HG03457 (cell line): ENCODE results near the gene HAPLN3.
"Not testable (repeated sequence)": the region's sequence is repeated elsewhere in the genome, so short reads cannot be mapped to it uniquely, and the experiment has no call there.

Source experiments
- ATAC-seq: cut with Tn5 transposase; IDR thresholded peaks from one replicate; pipeline ENCODE4 v1.9.1; 2021; ENCODE audit warnings: moderate number of reproducible peaks; ENCODE audit not compliant: unreplicated experiment

Gene HAPLN3, protein sequence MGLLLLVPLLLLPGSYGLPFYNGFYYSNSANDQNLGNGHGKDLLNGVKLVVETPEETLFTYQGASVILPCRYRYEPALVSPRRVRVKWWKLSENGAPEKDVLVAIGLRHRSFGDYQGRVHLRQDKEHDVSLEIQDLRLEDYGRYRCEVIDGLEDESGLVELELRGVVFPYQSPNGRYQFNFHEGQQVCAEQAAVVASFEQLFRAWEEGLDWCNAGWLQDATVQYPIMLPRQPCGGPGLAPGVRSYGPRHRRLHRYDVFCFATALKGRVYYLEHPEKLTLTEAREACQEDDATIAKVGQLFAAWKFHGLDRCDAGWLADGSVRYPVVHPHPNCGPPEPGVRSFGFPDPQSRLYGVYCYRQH

DNA sequence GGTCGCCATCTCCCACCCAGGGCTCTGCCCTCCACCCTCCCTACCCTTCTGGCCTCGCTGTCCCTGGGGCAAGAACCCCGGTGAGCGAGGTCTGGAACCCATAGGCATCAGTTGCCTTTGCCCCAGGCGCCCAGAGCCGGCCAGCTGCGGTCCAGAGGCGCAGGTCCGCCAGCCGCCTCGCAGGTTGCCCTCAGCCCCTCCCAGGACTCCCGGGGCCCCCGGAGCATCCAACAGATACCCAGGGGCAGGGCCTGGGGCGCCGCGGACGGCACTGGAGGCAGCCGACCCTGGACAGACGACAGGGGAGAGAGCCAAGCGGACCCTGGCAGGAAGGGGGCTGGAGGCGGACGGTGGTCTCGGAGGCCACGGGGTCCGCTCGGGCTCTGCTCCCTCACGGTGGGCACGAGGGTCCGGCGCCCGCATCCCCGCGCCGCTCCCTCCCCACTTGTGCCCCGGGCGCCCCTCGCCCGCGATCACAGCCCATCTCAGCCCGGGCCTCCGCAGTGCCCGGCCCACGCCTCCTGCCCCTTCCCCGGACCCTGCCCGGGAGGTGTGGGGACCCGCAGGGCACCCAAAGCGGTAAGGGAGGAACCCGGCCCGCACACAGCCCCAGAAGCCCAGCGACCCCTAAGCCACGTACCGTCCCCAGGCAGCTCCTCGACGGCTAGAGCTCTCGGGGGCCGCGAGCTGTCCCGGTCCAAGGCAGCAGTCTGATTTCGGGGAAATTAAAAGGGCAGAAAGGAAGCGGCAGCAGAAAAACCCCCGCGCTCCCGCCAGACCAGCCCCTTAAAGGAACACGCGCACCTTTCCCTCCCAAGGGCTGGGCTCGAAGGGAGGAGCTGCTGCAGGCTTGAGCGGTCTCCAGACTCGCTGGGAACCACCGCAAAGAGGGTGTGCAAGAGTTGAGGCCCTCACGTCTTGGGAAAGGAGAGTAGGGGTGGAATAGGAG is at the start of gene HAPLN3:
Gene HAPLN3 (minus strand): TSS at position 726 of the 949 bp plus-strand sequence. CDS start 8,246 bp downstream, outside the sequence.
- no peak for ATAC-seq

DNA sequence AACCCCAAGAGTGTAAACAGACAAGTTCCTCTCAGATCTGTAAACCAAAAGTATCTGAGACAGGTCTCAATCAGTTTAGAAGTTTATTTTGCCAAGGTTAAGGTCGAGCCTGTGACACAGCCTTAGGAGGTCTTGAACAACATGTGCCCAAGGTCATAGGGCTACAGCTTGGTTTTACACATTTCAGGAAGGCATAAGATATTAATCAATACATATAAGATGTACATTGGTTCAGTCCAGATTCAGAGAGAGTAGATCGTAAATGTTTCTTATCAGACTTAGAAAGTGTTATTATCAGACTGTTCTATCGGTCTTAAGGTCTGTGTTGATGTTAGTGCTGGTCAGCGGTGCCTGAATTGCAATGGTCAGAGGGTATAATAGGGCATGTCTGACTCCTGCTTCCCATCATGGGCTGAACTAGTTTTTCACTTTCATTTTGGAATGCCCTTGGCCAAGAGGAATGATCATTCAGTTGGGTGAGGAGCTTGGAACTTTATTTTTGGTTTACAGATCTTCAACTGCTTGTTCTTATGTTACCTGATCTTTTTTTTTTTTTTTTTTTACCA is 44.8 kb upstream of the HAPLN3 start:
- no peak for ATAC-seq

DNA sequence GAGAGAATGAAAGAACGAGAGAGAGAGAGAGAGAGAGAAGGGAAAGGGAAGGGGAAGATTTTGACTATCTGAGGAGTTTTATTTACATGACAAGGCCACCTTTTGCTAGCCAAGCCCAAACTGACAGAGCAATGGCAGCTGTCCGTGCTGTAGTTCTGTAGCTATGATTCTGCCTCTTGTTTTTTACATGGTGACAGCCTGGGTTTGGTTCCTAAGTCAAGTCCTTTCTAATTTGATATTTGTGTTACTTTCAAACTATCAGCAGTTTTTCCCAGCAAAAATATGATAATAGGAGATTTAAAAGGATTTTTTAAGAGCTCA is 44.1 kb upstream of the HAPLN3 start:
- no peak for ATAC-seq

DNA sequence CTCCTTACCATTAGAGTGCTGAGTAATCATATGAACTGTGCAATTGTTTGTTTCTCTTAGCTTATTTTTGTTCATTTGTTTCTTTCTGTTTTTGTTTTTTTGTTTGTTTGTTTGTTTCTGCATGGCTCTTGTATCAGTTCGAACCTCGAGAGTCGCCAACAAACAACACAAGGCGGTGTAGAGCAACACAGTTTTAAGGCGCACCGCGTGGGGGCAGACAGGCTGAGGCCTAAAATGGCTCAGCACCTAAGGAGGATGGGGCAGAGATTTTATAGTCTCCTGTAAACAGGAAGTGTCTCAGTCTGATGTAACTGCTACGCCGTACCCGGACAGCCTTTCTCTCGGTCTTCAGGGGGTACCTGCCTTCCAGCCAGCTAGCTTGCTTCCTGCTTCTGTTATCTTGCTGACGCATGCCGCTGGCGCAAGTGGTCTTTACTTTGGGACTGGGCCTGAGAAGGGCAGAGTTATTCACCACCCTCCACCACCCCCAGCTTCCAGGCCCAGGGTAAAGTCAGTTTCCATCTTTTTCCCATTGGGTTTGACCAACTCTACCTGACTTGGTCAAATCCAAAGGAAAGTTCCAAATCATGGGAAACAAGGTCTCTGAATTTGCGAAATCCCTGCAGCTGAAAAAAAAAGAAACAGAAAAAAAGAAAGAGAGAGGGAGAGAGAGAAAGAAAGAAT is 43.6 kb upstream of the HAPLN3 start:
- no peak for ATAC-seq

DNA sequence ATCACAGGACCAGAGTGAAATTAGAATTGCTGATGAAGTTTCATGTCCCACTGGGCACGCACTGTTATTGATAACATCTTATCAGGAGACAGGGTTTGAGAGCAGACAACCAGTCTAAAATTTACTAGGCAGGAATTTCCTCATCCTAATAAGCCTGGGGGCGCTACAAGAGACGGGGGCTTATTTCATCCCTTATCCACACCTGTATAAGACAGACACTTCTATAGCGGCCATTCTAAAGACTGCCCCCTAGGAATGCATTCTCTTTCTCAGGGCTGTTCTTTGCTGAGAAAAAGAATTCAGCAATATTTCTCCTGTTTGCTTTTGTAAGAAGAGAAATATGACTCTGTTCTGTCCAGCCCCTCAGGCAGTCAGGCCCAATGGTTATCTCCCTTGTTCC is 39.1 kb upstream of the HAPLN3 start:
- not testable (repeated sequence) for ATAC-seq

DNA sequence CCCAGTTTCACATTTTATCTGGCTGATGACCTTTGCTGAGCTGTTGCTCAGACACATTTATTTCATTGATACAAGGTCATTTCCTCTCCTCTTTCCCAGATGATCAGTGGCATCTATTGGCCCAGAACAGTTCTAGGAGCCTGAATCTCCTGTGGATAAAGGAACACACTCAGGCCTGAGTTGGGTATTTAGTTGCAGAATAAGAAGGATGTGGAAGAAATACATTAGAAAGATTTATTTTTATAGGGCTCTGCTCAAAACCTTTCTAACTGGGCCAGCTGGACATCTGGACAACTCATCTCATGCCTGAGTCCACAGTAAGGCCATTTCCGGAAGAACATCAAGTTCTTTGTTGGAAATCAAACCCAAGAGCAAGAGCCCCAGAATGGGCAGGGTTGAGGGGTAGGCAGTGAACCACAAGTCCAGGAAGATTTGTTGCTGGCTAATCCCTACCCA is 37.6 kb upstream of the HAPLN3 start:
- ATAC-seq = no peak

DNA sequence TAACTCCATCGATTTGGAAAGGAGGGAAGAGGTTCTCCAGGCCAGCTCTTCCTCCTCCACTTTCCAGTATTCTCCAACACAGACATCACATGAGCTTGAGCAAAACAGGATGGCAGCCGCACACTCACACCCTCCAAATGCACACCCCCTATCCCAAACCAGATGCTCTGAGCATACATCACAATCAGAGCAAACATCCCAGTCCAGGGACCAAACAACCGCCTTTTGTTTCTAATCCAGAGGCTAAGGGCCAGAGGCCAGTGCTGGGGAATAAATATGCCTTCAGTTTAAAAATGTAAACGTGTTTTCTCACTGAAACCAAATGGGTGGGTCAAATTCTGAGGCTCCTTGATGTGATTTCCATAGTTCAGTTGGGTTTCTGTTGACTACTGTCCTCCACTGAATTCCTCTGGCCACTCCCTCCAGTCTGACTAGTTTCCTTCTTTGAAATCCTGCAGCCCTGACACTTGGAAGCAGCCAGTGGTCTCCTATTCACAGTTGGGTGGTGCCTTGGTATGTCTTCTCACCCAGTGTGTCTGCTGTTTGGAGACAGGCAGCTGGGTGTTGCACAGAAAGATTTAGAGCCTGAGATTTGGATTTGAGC is 37.0 kb upstream of the HAPLN3 start:
- no peak for ATAC-seq

DNA sequence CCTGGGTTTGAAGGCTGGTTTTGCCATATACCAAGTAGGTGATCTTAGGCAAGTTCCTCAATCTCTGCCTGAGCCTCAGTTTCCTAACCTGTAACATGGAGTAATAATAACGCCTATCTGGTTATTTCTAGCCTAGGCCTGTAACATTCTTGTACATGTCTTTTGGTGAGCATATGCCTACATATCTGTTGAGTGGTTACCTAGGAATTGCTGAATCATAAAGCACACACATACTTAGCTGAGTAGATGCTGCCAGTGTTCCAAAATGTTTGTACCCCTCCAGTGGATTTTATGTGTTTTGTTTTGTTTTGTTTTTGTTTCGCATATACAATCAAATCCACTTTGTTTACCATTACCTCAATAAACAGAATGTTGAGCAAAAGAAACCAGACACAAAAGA is 35.2 kb upstream of the HAPLN3 start:
- ATAC-seq = no peak

DNA sequence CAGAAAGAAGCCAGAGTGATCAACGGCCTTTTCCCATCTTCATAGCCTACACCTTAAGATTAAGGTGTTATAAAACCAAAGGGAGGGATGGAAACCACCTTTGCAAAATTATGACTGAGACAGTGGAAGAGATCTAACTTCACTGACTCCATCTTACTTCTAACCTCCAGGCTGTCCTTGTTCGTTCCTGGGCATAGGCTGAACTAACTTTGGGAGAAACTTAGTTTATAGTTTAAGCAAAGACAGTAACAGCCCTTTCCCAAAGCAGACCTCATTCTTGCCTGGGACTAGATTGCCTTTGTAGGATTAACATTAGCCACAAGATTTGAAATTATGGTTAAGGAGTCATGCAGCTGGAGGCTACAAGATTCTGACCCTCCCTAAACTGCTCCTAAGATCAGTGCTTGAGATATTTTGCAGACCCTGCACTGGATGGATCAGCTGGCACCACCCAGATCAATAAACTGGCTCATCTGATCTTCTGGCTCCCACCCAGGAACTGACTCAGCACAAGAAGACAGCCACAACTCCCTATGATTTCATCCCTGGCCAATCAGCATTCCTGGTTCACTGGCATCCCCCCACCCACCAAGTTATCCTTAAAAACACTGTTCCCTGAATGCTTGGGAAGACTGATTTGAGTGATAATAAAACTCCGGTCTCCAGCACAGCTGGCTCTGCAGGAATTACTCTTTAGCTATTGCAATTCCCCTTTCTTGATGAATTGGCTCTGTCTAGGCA is 34.2 kb upstream of the HAPLN3 start:
- ATAC-seq = not testable (repeated sequence)

DNA sequence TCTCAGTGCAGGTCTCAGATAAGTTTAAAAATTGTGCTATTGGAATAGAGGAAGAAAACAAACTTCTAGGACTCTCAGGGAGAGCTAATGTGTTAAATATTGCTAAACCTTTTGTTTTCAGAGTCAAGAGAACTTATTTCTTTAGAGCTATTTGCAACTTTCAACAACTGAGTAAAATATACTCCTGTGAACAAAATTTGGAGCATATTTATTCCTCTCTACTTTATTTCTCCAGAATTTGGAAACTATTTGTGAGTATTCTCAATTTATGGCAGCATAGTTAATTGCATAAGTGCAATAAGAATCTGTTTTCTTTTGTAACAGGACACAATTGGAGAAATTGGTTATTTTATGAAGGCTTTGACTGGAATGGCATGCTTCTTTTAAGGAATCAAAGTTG is 32.8 kb upstream of the HAPLN3 start:
- not testable (repeated sequence) for ATAC-seq

DNA sequence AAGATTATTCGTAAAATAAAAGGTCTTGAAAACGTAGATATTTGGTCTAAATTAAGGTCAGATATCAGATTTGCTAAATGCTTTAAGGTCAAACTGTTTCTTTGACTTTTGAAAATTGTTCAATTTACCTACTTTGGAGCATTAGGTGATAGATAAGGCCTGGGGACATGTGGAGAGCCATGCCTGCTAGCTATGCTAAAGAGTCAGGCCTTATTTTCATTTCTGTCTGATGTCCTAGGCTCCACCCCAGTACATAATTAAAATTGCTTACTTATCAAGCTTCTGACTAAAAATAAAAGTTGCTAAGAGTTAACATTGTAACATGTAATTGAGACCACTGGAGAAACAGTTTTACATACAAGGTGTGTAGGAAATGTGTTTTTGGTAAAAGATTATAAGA is 30.3 kb upstream of the HAPLN3 start:
- not testable (repeated sequence) for ATAC-seq

DNA sequence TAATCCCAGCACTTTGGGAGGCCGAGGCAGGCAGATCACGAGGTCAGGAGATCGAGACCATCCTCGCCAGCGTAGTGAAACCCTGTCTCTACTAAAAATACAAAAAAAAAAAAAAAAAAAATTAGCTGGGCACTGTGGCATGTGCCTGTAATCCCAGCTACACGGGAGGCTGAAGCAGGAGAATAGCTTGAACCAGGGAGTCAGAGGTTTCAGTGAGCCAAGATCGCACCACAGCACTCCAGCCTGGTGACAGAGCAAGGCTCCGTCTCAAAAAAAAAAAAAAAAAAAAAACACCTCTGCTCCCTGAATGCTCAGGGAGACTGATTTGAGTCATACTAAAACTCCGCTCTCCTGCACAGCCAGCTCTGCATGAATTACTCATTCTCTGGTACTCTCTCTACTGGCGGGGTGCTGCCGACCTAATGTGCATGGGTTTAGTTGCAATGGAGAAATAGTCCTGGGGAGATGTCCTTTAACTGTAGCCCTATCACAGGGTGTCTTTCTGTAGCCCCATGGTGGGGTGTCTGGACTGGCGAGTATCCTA is 25.6 kb upstream of the HAPLN3 start:
- ATAC-seq = not testable (repeated sequence)

DNA sequence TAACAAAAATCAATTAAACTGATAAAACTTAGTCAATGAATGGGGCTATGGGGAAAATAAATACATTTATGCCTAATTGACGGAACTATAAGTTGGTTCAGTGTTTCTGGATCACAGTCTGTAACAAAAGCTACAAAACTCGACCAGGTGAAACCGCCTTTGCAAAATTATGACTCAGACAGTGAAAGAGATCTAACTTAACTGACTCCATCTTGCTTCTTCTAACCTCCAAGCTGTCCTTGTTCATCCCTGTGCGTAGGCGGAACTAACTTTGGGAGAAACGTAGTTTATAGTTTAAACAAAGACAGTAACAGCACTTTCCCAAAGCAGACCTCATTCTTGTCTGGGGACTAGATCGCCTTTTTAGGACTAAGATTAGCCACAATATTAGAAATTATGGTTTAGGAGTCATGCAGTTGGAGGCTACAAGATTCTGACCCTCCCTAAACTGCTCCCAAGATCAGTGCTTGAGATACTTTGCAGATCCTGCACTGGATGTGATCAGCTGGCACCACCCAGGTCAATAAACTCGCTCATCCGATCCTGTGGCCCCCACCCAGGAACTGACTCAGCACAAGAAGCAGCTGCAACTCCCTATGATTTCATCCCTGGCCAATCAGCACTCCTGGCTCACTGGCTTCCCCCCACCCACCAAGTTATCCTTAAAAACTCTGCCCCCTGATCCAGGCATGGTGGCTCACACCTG is 25.0 kb upstream of the HAPLN3 start:
- ATAC-seq = no peak

DNA sequence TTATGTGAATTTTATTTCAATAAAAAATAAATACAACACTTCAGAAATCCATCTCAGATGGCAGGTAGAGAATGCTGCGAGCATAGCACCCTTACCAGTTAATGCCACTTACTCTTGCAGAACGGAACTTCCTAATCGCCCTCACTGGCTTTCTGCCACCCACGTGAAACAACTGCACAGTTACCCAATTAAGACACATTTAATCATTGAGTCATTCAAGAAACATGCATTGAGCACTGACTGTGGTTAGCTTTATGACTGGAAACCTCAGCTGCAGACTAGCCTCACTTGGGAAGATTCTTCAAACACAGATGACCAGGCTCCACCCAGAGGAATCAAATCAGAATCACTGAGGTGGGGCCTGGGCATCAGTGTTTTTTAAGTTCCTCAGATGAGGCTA is 23.4 kb upstream of the HAPLN3 start:
- peak; percentile 70 for ATAC-seq

DNA sequence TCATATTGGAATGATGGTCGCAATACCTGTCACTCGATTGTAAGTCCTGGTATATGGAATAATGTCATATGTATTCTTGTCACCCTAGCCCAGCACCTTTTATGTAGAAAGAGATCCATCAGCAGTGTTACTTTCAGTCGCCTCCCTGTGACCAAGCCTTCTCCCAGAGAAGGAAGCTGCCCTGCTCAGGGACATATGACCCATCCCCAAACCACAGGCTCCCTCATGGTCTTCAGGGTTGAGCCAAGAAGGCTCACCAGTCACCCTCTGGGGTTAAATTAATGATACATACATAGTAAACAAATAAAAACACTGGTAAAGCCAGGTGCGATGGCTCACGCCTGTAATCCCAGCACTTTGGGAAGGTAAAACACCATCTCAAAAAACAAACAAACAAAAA is 22.4 kb upstream of the HAPLN3 start:
- ATAC-seq = no peak

DNA sequence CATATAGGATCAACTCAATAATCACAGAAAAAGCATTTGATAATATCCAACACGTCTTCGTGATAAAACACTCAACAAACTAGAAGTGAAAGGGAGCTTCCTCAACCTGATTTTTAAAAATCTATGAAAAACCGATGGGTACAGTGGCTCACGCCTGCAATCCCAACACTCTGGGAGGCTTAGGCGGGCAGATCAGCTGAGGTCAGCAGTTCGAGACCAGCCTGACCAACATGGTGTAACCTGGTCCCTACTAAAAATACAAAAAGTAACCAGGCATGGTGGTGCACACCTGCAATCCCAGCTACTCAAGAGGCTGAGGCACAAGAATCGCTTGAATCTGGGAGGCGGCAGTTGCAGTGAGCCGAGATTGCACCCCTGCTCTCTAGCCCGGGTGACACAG is 20.0 kb upstream of the HAPLN3 start:
- no peak for ATAC-seq

DNA sequence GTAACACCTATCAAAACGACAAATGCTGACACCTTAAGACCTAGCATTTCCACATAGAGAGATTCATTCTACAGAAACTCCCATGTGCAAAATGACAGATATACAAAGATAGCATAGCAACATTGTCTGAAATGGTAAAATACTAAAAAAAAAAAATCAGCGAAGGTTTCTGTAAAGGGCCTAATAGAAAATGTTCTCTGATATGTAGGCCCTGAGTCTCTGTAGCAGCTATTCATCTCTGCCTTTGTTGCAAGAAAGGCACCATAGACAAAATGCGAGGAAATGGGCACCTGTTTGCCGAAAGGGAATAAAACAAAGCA is 18.5 kb upstream of the HAPLN3 start:
- ATAC-seq = no peak

DNA sequence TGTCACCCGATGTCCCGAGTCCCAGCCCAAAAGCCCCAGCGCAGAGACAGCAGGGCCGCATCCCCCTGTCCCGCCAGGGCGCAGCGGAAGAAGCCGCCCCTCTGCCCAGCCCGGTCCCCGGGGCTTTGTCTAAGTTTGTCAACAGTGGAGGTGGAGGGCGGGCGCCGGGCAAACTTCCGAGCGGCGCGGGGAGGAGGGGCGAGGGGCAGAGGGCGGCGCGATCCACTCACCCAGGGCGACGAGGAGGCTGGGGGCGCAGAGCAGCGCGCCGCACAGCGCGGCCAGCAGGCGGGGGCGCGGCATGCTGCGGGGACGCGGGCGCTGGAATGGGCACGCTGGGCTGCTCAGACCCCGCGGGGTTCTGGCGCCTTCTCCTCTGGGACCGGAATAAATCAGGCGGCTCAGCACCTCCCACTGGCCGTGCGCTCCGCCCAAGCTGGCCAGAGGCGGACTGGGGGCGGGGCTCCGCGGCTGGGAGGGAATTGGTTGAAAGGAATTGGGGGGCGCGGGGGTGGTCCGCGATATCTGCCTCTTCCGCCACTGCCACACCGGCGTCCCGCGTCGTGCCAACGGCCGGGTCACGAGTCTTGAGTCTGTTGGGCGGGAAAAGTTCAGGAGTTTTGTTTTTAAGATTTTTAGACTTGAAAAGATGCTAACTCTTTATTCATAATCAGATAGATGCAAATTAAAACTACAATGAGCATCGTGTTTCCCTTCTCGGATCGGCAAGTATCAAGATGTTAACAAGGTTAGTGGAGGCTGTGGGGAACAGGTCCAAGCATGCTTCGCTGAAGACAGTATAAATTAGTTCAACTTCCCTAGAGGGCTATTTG is 17.9 kb upstream of the HAPLN3 start, which contains the start of gene MFGE8:
Gene MFGE8 (minus strand): TSS at position 363 of the 833 bp plus-strand sequence. CDS start 60 bp downstream, at position 303.
- peak; percentile 54 for ATAC-seq
